ENCODE data around the gene SDHB.

GRCh38 chr1:17096584-17096983 lies 42.8 kb upstream of the SDHB start:
- TF ChIP-seq EZH2 (IDR thresholded peaks at IDR 0.05) (no peak), EZH2phosphoT487 (IDR thresholded peaks at IDR 0.05) (no peak)
- TF ChIP-seq, protein P1, sequence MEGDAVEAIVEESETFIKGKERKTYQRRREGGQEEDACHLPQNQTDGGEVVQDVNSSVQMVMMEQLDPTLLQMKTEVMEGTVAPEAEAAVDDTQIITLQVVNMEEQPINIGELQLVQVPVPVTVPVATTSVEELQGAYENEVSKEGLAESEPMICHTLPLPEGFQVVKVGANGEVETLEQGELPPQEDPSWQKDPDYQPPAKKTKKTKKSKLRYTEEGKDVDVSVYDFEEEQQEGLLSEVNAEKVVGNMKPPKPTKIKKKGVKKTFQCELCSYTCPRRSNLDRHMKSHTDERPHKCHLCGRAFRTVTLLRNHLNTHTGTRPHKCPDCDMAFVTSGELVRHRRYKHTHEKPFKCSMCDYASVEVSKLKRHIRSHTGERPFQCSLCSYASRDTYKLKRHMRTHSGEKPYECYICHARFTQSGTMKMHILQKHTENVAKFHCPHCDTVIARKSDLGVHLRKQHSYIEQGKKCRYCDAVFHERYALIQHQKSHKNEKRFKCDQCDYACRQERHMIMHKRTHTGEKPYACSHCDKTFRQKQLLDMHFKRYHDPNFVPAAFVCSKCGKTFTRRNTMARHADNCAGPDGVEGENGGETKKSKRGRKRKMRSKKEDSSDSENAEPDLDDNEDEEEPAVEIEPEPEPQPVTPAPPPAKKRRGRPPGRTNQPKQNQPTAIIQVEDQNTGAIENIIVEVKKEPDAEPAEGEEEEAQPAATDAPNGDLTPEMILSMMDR (IDR thresholded peaks at IDR 0.05): no peak
